PFSK-1 (cell line): Measurements from ENCODE around the gene ATP2B2.

ENCODE experiments used
- FOXP2 ChIP-seq: optimal IDR thresholded peaks from 2 replicates; pipeline ENCODE3; 2011; ENCODE audit warnings: borderline replicate concordance, control low read depth, inconsistent platforms; ENCODE audit not compliant: insufficient read depth; ENCODE audit errors: extremely low read length, extremely low read depth
- POLR2AphosphoS5 ChIP-seq: IDR thresholded peaks from 2 replicates; pipeline ENCODE4 v1.6.1; 2012; ENCODE audit warnings: low read depth, mild to moderate bottlenecking, control low read depth, low read length, moderate library complexity
- SIN3A ChIP-seq: IDR thresholded peaks from 2 replicates; pipeline ENCODE4 v1.6.1; 2012; ENCODE audit warnings: mild to moderate bottlenecking, low read length, moderate library complexity, borderline replicate concordance; ENCODE audit not compliant: insufficient read depth
- TAF1 ChIP-seq: IDR thresholded peaks from 2 replicates; pipeline ENCODE4 v1.6.1; 2012; ENCODE audit warnings: low read length, control low read depth, borderline replicate concordance; ENCODE audit not compliant: insufficient read depth
- TF ChIP-seq, protein P1 (sequence below), 2 experiments: IDR thresholded peaks; 2 replicates each; pipeline versions ENCODE4 v1.6.1 to v1.8.0; 2011 to 2012; ENCODE audit warnings: low read depth in 2 of 2, low read length in 2 of 2, control low read depth in 1 of 2, inconsistent platforms in 1 of 2, mild to moderate bottlenecking in 1 of 2, moderate library complexity in 1 of 2; ENCODE audit not compliant: insufficient read depth in 1 of 2

The ATP2B2 gene

DNA sequence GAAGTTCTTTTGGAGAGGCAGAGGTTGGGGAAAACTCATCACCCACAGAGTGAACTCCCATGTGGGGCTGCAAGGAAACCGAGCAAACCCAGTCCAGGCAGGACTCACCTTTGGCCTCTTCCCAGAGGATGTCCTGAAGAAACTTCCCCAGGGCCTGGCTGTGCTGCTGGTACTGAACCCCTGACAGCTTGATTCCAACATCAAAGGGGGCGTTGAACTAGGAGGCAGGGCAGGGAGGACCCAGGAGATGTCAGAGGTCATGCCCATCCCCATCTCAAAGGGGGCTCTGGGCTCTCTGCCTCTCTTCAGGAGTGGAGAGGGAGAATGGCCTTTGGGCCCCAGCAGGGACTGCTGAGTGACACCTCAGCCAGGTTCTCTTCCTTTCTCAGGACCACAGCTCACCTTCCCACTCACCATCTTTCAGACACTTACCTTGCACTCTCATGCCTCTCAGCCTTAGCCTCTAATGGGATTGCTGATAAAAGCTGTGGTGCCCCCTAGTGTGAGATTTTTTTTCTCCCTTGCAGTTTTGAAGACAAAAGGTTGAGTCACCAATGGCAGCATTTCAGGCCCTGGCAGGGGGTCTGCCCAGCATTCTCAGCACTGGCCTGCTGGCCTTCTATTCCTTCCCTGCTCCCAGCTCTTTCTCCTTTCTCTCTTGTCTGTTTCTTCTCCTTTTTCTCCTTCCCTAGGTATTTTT lies 218.6 kb downstream of the ATP2B2 start:
- TF ChIP-seq, protein P1, sequence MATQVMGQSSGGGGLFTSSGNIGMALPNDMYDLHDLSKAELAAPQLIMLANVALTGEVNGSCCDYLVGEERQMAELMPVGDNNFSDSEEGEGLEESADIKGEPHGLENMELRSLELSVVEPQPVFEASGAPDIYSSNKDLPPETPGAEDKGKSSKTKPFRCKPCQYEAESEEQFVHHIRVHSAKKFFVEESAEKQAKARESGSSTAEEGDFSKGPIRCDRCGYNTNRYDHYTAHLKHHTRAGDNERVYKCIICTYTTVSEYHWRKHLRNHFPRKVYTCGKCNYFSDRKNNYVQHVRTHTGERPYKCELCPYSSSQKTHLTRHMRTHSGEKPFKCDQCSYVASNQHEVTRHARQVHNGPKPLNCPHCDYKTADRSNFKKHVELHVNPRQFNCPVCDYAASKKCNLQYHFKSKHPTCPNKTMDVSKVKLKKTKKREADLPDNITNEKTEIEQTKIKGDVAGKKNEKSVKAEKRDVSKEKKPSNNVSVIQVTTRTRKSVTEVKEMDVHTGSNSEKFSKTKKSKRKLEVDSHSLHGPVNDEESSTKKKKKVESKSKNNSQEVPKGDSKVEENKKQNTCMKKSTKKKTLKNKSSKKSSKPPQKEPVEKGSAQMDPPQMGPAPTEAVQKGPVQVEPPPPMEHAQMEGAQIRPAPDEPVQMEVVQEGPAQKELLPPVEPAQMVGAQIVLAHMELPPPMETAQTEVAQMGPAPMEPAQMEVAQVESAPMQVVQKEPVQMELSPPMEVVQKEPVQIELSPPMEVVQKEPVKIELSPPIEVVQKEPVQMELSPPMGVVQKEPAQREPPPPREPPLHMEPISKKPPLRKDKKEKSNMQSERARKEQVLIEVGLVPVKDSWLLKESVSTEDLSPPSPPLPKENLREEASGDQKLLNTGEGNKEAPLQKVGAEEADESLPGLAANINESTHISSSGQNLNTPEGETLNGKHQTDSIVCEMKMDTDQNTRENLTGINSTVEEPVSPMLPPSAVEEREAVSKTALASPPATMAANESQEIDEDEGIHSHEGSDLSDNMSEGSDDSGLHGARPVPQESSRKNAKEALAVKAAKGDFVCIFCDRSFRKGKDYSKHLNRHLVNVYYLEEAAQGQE (IDR thresholded peaks at IDR 0.05; ENCODE audit: insufficient read depth in 1 of 2, low read depth in 2 of 2, low read length in 2 of 2), result no peak
- TF ChIP-seq FOXP2, result no peak
- TF ChIP-seq TAF1, result no peak
- TF ChIP-seq POLR2AphosphoS5, result no peak
- no peak for TF ChIP-seq SIN3A

DNA sequence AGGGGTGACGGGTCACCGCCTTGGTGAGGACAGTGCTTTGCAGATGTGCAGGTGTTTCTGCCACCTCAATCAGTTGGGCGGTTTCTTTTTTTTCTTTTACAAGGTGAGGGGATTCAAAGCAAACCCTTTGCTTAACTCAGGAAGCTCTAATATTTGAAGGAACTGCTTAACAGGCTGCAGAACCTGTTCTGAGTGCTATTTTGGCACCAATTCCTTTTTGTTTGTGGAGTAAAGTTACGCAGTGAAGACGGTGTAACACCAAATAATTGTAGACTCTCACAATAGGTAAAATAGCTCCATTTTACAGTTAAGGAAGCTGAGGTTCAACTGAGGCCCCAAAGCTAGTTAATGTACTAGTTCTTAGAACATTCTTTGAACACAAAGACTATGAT lies 219.3 kb downstream of the ATP2B2 start:
- no peak for TF ChIP-seq POLR2AphosphoS5

DNA sequence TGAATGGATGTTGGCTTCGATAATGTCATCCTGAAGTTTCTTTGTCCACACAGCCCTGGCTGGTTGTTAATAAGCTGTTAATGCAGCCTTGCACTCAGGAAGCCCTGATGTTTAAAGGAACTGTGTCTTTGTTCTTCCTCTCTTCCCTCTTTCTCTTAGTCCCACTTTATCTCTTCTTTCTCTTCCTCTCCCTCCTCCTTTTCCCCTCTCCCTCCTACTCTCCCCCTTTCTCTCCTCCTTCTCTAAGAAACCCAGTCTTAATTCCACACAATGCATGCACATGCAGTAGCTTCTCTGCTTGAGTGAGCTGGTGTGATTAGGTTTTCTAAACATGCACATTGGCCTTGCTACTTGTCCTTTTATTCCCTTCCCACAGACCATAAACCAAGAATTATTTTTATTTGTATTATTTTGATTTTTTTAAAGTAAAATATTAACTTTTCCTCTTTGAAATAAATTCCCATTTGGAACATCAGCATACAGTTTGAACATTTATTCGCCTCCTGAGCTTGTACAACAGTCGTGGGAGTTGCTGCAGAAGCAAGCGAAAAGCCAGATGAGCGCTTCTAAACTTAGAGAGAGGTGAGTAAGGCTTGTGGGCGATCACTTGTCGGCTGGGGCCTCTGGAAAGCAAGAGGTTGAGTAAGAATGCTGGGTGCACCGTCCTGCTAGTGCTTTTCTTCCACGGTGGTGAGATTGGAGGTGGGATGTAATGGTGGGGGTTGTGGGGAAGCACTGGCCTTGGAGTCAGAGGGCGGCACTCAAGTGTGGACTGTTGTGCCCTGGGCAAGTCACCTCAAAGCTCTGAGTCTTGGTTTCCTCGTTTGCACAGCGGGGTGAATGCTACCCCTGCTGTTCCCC lies 219.9 kb downstream of the ATP2B2 start:
- no peak for TF ChIP-seq POLR2AphosphoS5
- TF ChIP-seq TAF1, result no peak
- no peak for TF ChIP-seq SIN3A
- TF ChIP-seq FOXP2, result no peak

DNA sequence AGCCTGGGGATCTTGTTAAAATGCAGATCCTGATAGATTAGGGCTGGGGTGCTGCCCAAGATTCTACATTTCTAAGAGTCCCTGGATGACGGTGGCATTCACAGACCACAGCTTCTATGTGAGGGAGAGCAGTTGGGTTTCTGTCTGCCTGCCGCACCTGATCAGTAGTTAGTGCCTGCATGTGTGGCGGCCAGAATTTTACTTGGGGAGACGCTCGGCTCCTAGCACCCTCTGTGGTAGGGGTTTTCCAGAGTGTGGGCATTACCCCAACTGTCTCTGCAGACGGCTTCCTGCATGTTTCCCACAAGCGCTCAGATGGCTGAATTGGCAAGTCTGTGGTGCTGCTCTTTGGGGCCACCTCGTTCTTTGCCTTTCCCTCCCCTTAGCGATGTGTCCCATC lies 220.9 kb downstream of the ATP2B2 start:
- TF ChIP-seq, protein P1 (IDR thresholded peaks at IDR 0.05; ENCODE audit: insufficient read depth in 1 of 2, low read depth in 2 of 2, low read length in 2 of 2), result no peak
- TF ChIP-seq FOXP2 (no peak), SIN3A (no peak), TAF1 (no peak), POLR2AphosphoS5 (no peak)

DNA sequence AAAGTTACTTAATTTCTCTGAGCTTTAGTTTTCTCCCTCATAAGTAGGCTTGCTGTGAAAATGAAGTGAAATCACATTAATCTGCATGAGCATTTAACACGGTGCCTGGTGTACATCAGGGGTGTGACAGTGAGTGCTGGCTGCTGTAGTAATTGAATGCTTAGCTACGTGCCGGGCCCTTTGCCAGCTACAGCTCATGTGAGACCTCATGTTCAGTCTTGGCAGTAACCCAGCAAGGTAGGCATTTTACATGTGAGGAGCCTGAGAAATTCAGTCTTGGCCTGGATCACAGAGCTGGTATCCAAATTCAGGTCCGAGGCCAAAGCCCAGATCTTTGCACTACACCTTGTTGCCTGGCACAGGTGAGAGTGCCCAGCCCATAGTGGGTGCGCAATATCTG lies 221.7 kb downstream of the ATP2B2 start:
- TF ChIP-seq FOXP2 (no peak), POLR2AphosphoS5 (no peak), TAF1 (no peak), SIN3A (no peak)
- TF ChIP-seq, protein P1 (IDR thresholded peaks at IDR 0.05; ENCODE audit: insufficient read depth in 1 of 2, low read depth in 2 of 2, low read length in 2 of 2), result no peak

DNA sequence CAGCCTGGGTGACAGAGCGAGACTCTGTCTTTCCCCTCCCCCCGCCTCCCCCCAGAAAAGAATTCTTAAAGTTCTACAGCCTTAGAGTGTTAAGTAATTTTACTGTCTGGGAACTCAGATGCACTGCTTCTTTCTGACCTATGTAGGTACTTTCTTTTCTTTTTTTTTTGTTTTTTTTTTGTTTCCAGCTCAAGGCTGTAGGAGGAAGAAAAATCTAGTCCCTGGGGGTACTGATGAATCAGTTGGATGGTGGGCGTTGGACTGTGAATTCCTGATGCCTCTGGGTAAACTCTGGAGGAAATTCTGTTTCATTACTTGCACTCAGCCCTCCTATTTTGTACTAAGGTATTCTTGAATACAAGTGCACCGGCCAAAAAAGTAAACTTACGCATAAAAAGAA lies 223.4 kb downstream of the ATP2B2 start:
- TF ChIP-seq FOXP2, result no peak
- no peak for TF ChIP-seq TAF1
- TF ChIP-seq, protein P1 (IDR thresholded peaks at IDR 0.05; ENCODE audit: insufficient read depth in 1 of 2, low read depth in 2 of 2, low read length in 2 of 2), result no peak
- no peak for TF ChIP-seq POLR2AphosphoS5
- no peak for TF ChIP-seq SIN3A
